Endothelial cell of umbilical vein (primary cell): Measurements from ENCODE around the gene STOM. TPM values are rescaled to one million over a fixed set of nuclear protein-coding genes. Genes with fewer than 3 reads are reported as not detected.

ENCODE experiments used
- BruUV-seq: library from RNA; stranded (reverse); fragments of 400-500 nt; replicated peaks from 2 replicates; lab custom pipeline; 2021; lab: Mats Ljungman, UMichigan
- CTCF ChIA-PET: fragments of 300-600, 350-600 bp; sonication (Branson Sonifier 250); formaldehyde crosslinking; loops from one replicate; lab custom pipeline; 2021; ENCODE audit warnings: antibody characterized with exemption, inconsistent platforms; lab: Charles Lee
- POLR2A ChIA-PET: fragments of 300-600, 350-600 bp; sonication (Branson Sonifier 250); formaldehyde crosslinking; loops from one replicate; lab custom pipeline; 2021; ENCODE audit warnings: antibody characterized with exemption, inconsistent platforms; lab: Charles Lee
- DNase-seq: peaks from one replicate; pipeline ENCODE4 v3.0.0-alpha.2; 2011; ENCODE audit warnings: low read depth, low spot score
- FAIRE-seq: peaks from 2 replicates; lab custom pipeline; 2011; peaks lifted over from hg19 to GRCh38; lab: Jason Lieb, UNC
- H2AFZ ChIP-seq: 2 replicates; pipeline ENCODE4 v1.6.0; 2012; ENCODE audit warnings: low read depth, low read length, control low read depth, inconsistent platforms
- H3K27ac ChIP-seq: 2 replicates; pipeline ENCODE4 v1.5.1; 2011; ENCODE audit warnings: low read depth, mild to moderate bottlenecking, control low read depth, low read length, moderate library complexity; ENCODE audit not compliant: insufficient read depth
- H3K27me3 ChIP-seq, 2 experiments: 2 replicates each; pipeline versions ENCODE4 v1.6.0 to v1.6.1; 2011; ENCODE audit warnings: low read length in 2 of 2, mixed read lengths in 1 of 2; ENCODE audit not compliant: control insufficient read depth in 2 of 2, insufficient read depth in 2 of 2
- H3K36me3 ChIP-seq, 2 experiments: 2 replicates in 1 of 2; 3 replicates in 1 of 2; pipeline ENCODE4 v1.5.1; 2011; ENCODE audit warnings: low read length in 2 of 2, mild to moderate bottlenecking in 1 of 2, moderate library complexity in 1 of 2; ENCODE audit not compliant: control insufficient read depth in 2 of 2, insufficient read depth in 2 of 2; ENCODE audit errors: extremely low read depth in 1 of 2
- H3K4me1 ChIP-seq: 3 replicates; pipeline ENCODE4 v1.5.1; 2011; ENCODE audit warnings: mild to moderate bottlenecking, low read length; ENCODE audit not compliant: control insufficient read depth, insufficient read depth; ENCODE audit errors: extremely low read depth
- H3K4me2 ChIP-seq: 2 replicates; pipeline ENCODE4 v1.6.1; 2011; ENCODE audit warnings: low read length, control low read depth, mixed read lengths; ENCODE audit not compliant: insufficient read depth
- H3K4me3 ChIP-seq, 3 experiments: fragments of 200-600 bp in 1 of 3; sonication (generic), shearing (Covaris generic) in 1 of 3; replicated peaks in 1 of 3; 2 replicates each; pipeline ENCODE4 v1.5.1; 2011 to 2016; ENCODE audit warnings: control low read depth in 3 of 3, low read length in 3 of 3, mild to moderate bottlenecking in 2 of 3, inconsistent platforms in 1 of 3, low read depth in 1 of 3, moderate library complexity in 1 of 3; ENCODE audit not compliant: insufficient read depth in 1 of 3
- H3K79me2 ChIP-seq: 2 replicates; pipeline ENCODE4 v1.6.0; 2012; ENCODE audit warnings: low read length, inconsistent platforms; ENCODE audit not compliant: control insufficient read depth, insufficient read depth
- H3K9ac ChIP-seq: replicated peaks from 2 replicates; pipeline ENCODE3; 2011; ENCODE audit warnings: low read length, control low read depth; ENCODE audit not compliant: insufficient read depth; ENCODE audit errors: extremely low read depth
- H3K9me1 ChIP-seq: replicated peaks from 3 replicates; pipeline ENCODE4 v1.6.0; 2011; ENCODE audit warnings: mild to moderate bottlenecking, low read length; ENCODE audit not compliant: control insufficient read depth, insufficient read depth; ENCODE audit errors: extremely low read depth
- H3K9me3 ChIP-seq: replicated peaks from 2 replicates; pipeline ENCODE4 v1.5.1; 2012; ENCODE audit warnings: low read length, inconsistent platforms; ENCODE audit not compliant: control insufficient read depth, insufficient read depth
- H4K20me1 ChIP-seq: replicated peaks from 2 replicates; pipeline ENCODE3; 2011; ENCODE audit warnings: mild to moderate bottlenecking, low read length; ENCODE audit not compliant: control insufficient read depth, insufficient read depth; ENCODE audit errors: extremely low read depth
- CTCF ChIP-seq, 2 donors: IDR thresholded peaks; 1 replicate in 1 of 2; 2 replicates in 1 of 2; pipeline ENCODE4 v1.5.1; 2011; ENCODE audit warnings: low read length in 2 of 2, mild to moderate bottlenecking in 2 of 2, moderate library complexity in 2 of 2, control low read depth in 1 of 2, inconsistent platforms in 1 of 2, low read depth in 1 of 2; ENCODE audit not compliant: insufficient read depth in 1 of 2; ENCODE audit errors: extremely low read depth in 1 of 2
- EZH2 ChIP-seq: IDR thresholded peaks from 2 replicates; pipeline ENCODE4 v1.6.1; 2012; ENCODE audit warnings: borderline replicate concordance, low read depth, mild to moderate bottlenecking, moderate library complexity, low read length, inconsistent platforms; ENCODE audit not compliant: severe bottlenecking
- FOS ChIP-seq: IDR thresholded peaks from 2 replicates; pipeline ENCODE4 v1.6.1; 2011; ENCODE audit warnings: mild to moderate bottlenecking, low read length, moderate library complexity, borderline replicate concordance; ENCODE audit not compliant: insufficient read depth
- GATA2 ChIP-seq: IDR thresholded peaks from 2 replicates; pipeline ENCODE4 v1.7.0; 2011; ENCODE audit warnings: low read depth, mild to moderate bottlenecking, moderate library complexity, mixed read lengths, low read length; ENCODE audit not compliant: insufficient read length, insufficient read depth
- JUN ChIP-seq: IDR thresholded peaks from 2 replicates; pipeline ENCODE4 v1.6.1; 2011; ENCODE audit warnings: borderline replicate concordance, low read depth; ENCODE audit not compliant: insufficient read length, insufficient read depth
- MAX ChIP-seq: IDR thresholded peaks from 2 replicates; pipeline ENCODE4 v1.6.1; 2011; ENCODE audit not compliant: insufficient read depth, insufficient read length
- MYC ChIP-seq: IDR thresholded peaks from one replicate; pipeline ENCODE4 v1.6.1; 2011; ENCODE audit warnings: mild to moderate bottlenecking, low read depth, low read length
- POLR2A ChIP-seq: IDR thresholded peaks from 2 replicates; pipeline ENCODE4 v1.6.1; 2012; ENCODE audit warnings: low read depth, mild to moderate bottlenecking, control low read depth, low read length
- POLR2AphosphoS5 ChIP-seq: IDR thresholded peaks from 2 replicates; pipeline ENCODE4 v1.6.1; 2012; ENCODE audit warnings: low read depth, mild to moderate bottlenecking, control low read depth, low read length, moderate library complexity; ENCODE audit not compliant: insufficient read depth
- dilution Hi-C: fragments of 300-500 bp; cut with MboI; formaldehyde crosslinking; loops from one replicate; pipeline ENCODE4 v1.15.0; 2019; ENCODE audit warnings: low sequenced_read_pairs; ENCODE audit not compliant: extremely low pct_ligation_motif_present
- intact Hi-C: fragments of 100-400 bp; cut with micrococcal nuclease; formaldehyde crosslinking; loops from one replicate; pipeline ENCODE4 v1.10.0; 2022
- polyA plus RNA-seq, 4 experiments: library from polyadenylated mRNA; depleted of rRNA in 3 of 4; stranded (reverse) in 3 of 4; unstranded in 1 of 4; fragments of >200 nt; gene quantifications; 2 replicates each; pipeline versions ENCODE4 v1.2.1 to v1.2.3, GENCODE V29; 2011 to 2012; ENCODE audit warnings: missing spikeins in 1 of 4
- total RNA-seq: library from RNA; stranded (reverse); gene quantifications from 2 replicates; pipeline ENCODE4 v1.2.3, GENCODE V29; 2021

STOM gene
- total and polyA plus RNA-seq, 2 donors (not counting 3 experiments of a cell fraction or from before 2014, with no cell fraction given), result 153 to 170 TPM

- Histone ChIP-seq H3K27ac (no peak overlapping the region), H3K9me1 (no peaks in the 10 kb centered on the region), H4K20me1 (no peaks in the 10 kb centered on the region), H3K4me1 (peaks cover 13% of the 10 kb centered on the region), H3K4me3 (no peak overlapping the region), H3K9me3 (no peaks in the 10 kb centered on the region), H2AFZ (no peak overlapping the region), H3K27me3 (no peaks in the 10 kb centered on the region), H3K9ac (no peak overlapping the region), H3K79me2 (no peaks in the 10 kb centered on the region), H3K36me3 (no peaks in the 10 kb centered on the region), H3K4me2 (no peak overlapping the region)
- no peak for TF ChIP-seq POLR2A
- TF ChIP-seq MYC, result no peak
- no peak for TF ChIP-seq EZH2
- no peak for TF ChIP-seq JUN
- TF ChIP-seq POLR2AphosphoS5, result no peak
- no peak for TF ChIP-seq MAX
- TF ChIP-seq GATA2, result no peak
- TF ChIP-seq CTCF (IDR thresholded peaks at IDR 0.05; ENCODE audit: extremely low read depth in 1 of 2, insufficient read depth in 1 of 2, low read depth in 1 of 2, low read length in 2 of 2), result no peak
- TF ChIP-seq FOS, result no peak
- POLR2A ChIA-PET, result no interaction called here
- FAIRE-seq (no peak), DNase-seq (no peak)
- BruUV-seq, result no TSS peak
- intact Hi-C loops (no loop called here), dilution Hi-C loops (no loop called here)
- CTCF ChIA-PET, result interaction anchor here (1.6 kb wide), 2 partner anchors 25 to 82 kb away, joined by 3 to 4 read pairs; no protein-coding TSS in a partner anchor
These were observed 75.0 kb downstream of the STOM start for GRCh38 chr9:121294866-121295661.
